GM19240 (cell line): ENCODE results near the gene IL16.

Experiments used
- DNase-seq: peaks from one replicate; pipeline ENCODE4 v3.0.0; 2011; ENCODE audit warnings: low spot score; ENCODE audit not compliant: insufficient read length

IL16 gene

DNA sequence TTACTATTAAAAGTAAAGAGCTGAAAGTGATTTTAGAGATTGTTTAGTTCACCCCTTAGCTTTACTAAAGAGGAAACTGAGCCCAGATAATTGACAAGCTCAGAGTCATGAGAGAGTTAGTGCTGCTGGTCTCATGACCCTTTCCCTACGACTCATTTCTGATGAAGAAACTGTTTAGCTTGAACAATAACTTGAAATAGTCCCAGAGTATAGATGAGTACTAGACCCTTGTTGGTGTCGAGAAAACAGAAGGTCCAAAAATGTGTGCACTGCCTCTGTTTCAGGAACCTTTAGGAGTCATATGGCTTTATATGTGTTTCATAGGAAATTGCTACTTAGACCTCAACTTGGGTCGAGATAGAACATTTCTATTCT lies 58.2 kb downstream of the IL16 start:
- no peak for DNase-seq

DNA sequence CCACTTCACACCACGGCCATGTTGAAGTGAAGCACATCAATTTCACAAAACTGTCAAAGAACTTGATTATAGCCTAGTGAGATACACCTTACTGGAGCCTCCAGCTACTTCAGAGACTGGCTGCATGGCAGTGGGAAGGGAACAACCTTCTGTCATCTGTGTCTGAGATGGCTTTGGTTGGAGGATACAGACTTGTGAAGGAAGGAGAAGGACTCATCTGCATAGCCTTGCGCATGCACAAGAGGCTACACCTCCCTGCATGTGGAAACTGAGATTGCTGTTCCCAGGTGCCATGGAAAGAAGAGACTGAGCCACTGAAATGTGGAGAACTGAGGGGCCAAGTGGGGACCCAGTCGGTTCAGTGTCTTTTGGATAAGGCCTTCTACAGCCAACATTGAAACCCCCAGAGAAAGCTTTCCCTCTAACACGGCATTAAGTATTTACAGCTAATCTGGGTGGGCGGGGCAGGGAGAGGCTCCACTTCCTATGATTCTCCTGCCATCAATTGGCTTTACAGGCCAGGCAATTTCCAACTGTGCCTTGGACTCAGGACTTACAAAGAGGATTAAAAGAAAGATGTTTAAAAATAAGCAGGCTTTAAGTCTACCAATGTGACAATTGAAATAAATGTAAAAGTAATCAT lies 58.8 kb downstream of the IL16 start:
- no peak for DNase-seq

DNA sequence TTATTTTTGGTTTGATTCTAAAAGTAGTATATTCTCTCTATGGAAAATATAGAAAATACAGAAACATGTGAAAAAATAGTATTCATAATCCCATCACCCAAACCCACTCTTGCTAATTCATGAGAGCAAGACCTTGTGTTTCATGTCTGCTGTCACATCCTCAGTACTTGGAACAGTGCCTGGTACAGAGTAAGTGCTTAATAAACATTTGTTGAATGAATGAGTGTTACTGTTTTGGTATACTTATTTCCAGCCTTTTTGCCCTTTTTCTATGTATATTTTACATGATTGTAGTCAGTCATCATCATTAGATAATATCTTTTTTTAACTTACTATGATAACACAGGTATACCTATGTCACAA lies 59.3 kb downstream of the IL16 start:
- no peak for DNase-seq

DNA sequence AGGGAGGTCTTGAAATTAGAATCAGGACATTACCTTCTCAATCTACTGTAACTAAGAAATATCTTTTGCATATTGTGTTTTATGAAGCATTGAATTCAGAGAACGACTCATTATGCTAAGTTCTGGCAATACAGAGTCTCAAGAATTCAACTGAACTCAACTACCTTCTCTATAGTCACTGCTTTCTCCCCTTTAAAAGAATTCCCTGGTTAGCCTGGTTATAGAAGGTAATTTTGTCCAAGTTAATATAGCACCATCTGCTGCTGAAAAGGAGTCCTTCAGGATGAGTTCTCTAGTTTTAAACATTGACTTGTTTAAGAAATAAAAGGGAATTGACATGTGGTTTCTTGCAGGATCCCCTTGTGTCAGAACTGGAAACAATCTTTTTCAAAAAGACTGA lies 60.2 kb downstream of the IL16 start:
- no peak for DNase-seq

DNA sequence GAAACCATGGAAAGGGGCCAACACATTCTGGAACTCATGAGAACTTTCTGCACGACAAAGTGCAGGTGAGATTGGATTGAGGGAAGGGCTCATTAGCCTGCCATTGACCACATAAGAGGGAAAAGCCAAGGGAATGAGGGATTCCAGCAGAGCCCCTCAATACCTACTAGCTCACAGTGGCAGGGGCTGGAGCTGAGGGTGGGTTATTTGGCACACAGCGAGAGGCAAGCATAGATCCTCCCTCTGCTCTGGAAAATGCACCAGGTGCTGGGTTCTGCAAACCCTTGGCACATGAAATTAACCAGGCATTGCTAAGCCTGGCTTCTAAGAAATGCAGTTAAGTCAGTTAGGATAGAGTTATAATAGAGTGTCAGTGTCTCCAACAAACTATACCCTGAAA lies 60.8 kb downstream of the IL16 start:
- DNase-seq: no peak

DNA sequence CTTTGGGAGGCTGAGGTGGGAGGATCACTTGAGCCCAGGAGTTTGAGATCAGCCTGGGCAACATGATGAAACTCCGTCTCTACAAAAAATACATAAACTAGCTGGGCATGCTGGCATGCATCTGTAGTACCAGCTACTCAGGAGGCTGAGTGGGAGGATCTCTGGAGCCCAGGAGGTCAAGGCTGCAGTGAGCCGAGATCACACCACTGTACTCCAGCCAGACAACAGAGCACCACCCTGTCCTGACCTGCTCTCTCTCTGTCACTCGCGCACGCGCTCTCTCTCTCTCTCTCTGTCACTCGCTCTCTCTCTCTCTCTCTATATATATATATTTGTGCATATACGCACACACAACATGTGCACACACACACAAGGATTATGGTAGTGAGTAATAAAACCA lies 61.8 kb downstream of the IL16 start:
- no peak for DNase-seq

DNA sequence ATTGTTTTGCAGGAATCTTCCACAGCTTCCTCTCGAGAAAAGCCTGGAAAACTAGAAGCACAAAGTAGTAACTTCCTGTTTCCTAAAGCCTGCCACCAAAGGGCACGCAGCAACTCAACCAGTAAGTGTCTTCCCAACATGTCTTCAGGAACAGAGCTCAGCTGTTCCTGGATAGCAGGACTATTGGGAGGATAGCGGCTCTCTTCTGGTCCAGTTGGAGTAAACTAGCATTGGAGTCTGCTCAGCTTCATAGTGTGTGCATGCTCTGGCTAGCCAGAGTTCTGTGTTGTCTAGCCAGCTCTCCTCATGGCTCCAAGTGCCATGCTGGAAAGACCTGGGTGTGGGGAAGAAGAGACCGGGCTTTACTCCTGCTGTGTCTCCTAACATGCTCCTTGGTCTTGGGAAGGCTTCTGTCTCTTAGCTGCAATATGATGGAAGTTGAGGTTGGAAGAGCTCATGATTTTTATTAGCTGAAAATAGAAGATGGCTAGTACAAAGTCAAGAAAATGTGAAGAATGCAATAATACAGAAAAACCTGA lies 63.1 kb downstream of the IL16 start:
- no peak for DNase-seq

DNA sequence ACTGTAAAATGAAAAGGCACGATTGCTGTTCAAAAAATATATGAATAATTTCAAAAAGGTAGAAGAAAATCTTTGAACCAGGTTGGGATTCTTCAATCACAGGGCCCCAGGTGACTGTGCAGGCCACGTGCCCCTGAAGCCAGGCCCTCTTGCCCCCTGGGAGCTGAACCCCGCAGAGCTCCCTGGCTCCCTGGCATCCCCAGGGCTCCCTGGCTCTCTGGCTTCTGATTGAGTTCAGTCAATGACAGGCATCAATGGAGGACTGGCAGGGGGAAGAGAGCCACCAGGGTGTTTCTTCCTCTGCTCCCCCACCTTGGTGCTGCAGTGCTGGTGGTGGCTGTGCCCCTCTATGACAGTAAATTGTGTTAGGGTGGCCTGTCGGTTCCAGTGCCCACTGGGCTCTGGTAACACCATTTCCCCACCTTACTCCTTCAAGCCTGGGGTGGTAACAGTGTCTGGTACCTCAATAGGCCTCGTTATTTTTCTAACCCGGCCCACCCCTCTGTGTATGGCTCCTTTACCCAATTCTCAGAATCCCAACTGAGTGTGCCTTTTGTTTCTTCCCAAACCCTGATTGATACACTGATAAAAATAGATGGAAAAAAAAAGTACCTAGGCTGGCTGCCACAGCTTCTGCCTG lies 64.6 kb downstream of the IL16 start:
- no peak for DNase-seq

DNA sequence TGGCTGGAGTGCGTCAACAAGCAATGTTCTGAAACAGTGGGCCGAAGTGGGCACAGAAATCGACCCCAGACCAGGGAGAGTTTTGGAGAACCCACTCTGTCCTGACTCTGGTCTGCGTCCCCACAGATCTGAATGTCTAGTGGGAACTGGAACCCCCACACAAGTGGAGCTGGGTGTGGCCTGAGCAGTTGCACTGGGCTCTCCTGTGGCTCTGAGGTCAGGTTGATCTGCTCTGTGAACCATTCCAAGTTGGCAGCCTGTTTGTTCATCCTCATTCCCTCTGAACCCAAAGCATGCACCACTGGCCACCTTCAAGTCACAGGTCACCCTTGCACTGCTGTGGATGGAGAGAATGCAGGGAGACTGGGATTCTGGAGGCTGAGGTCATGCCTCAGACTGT lies 66.8 kb downstream of the IL16 start:
- no peak for DNase-seq

DNA sequence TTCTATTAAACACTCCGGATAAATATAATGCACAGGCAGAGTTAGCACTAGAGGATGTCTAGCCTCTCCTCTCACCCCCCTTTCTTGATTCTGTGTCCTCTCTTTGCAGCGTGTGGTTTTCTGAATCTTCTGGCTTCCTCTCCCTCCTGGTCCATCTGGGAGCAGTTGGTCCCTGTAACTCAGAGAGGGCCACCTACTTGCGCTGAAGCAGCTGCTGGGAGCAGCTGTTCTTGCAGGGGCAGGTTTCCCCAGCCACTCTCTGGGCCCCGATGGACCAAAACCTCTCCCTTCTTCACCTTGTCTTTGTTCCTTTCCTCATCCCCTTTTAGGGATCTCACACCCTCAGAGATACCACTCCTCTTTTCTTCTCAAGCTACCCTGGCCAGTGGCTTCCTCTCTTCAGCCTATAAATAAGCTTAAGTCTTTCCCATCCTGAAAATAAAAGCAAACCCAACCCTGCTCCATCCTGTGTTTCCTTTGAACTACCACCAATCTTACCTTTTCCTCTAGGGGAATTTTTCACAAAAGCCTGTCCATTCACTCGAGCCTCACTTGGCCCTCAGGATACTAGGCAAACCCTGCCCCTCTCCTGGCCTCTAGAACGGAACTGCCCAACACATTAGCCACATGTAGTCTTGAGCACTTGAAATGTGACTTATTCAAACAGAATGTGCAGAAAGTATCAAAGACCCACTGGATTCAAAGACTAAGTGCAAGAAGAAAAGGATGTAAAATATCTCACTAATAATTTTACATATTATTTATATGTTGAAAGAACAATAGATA lies 67.6 kb downstream of the IL16 start:
- no peak for DNase-seq

DNA sequence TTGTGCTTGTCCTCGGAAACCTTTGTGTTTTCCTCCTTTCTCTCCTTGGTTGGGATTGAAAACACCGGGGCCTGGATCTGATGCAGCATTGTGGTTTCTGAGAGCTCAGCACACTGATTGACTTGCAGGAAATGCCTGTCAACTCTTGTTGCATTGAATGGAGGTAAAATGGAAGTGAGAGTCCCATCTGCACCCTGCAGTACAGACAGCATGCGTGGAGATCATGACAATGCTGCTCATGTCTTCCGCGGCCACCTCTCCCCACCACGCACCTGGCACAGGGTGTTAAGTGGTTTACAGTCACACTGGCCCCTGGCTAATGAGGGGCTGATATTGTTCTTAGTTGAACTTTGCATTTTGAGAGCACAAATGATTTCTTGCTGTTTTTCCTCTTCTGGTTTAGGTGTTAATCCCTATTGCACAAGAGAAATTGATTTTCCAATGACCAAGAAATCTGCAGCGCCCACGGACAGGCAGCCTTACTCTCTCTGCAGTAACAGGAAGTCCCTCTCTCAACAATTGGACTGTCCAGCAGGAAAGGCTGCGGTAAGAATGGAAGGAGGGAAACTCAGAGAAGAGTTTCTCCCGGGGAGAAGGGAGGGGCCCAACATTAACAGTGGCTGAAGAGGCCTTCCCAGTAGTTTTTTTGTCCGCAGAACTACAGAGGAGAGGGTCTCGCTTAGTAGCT lies 68.7 kb downstream of the IL16 start:
- no peak for DNase-seq

DNA sequence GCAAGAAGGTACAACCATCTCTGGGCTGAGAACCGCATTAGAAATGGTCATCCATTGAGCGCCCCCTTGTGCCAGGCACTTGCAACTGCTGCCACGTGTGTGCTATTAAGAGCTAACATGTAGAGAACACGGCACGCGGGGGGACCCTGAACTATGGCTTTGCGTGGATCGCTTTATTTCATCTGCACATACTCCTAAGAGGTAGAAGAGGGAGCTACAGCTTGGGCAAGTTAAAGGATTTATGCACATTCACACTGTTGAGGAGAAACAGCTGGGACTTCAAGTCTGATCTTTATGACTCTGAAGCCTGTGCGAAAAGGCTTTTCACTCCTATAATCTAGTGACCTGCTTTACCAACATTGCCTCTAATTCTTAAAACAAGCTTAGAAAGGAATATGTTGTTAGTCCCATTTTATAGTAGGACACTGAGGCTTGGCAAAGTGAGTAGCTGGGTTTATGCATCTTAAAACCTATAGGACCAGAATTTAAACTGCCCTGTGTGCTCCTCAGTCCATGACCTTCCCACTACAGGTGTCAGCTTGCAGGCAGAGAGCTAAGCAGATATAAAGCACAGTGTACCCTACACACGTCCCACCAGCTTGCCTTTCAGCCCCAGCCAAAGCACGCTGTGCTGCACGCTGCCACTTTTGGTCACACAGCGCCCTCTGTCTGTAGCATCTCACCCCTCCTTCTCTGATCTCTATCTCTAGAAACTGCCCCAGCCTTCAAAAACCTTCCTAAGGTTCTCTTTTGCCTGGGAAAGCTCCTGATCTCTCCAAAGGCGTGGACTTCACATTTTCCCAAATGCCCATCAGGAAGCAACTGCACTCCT lies 69.5 kb downstream of the IL16 start:
- peak; percentile 51 for DNase-seq

DNA sequence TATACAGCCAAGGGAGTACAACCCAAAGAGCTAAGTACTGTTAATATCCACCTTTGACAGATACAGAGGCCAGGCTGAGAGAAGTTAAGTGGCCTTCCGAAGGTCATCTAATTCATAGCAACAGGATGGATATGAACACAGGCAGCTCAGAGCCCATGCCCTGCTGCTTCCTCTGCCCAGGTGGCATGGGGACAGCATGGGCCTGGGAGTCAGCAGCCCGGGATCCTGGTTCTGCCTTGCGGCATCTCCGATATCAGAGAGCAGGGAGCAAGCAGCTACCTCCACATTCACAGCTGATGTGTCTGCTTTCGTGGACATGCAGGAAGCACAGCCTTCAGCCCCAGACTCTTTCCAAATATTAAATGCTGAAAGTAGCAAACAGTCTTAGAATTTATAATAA lies 71.7 kb downstream of the IL16 start:
- DNase-seq: no peak

DNA sequence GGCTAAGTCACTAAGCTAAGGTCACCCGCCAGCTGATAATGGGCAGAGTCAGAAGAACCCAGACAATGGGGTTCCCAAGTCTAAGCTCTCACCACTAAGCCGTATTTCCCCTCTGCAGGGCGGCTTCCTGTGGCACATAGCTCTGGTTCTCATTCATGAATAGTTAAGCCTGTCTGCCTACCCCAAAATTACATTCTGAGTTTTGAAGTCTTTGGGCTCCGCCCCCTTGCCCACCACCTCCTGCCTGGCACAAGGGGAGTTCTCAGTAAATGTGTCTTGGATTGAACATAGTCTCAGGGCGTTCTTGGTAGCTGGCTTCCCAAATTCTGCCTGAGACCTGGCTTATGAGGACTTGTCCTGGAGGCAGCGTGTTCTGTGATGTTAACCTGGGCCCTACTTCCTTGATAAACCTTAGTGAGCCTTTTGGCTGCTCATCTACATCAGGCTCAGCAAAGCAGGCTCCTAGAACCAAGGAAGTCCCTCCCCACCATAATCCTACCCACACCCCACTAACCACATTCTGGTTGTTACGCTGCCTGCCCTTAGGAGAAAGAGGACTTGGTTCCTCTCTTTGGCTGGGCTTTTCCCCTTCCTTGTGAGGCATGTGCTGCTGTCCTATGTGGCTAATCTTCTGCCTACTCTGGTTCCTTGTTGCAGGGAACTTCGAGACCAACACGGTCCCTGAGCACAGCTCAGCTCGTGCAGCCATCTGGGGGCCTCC lies 72.4 kb downstream of the IL16 start:
- no peak for DNase-seq

DNA sequence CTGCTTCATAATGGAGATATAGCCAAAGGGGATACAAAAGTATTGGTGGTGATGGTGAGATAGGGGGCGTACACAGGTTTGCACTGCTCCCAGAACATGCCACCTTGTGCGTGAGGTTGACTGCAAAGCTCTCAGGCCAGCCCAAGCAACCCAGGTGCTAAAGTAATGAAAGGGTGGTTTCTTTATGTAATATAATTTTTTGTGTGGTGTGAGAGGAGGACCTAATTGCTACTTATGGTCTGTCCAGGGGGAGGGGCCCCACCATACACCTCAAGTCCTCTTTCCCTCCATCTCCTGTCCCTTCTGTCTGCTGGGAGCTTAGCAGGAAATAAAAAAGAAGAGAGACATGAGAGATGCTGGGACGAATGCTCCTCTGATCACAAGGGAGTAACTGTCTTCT lies 73.5 kb downstream of the IL16 start:
- DNase-seq: no peak

DNA sequence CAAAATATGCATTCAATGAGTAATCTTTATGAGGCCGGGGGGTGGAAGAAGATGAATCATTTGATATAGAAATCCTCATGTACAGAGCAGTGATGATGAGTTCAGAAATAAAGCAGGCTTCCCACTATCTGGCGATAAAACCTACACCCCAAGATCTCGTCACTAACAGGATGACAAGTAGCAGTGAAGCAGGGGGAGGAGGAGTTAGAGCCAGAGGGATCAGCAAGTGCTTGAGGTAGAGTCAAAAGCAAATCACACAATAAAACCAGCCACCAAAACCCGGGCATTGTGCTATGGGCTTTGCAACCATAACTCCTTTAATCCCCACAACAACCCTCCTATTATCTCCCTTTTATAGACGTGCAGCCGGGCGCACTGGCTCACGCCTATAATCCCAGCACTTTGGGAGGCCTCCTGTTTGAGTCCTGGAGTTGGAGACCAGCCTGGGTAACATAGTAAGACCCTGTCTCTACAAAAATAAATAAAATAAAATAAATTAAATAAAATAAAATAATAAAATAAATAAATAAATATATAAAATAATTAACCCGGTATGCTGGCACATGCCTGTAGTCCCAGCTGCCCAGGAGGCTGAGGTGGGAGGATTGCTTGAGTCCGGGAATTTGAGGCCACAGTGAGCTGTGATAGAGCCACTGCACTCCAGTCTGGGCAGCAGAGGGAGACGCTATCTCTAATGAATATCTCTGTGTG lies 74.3 kb downstream of the IL16 start:
- no peak for DNase-seq

DNA sequence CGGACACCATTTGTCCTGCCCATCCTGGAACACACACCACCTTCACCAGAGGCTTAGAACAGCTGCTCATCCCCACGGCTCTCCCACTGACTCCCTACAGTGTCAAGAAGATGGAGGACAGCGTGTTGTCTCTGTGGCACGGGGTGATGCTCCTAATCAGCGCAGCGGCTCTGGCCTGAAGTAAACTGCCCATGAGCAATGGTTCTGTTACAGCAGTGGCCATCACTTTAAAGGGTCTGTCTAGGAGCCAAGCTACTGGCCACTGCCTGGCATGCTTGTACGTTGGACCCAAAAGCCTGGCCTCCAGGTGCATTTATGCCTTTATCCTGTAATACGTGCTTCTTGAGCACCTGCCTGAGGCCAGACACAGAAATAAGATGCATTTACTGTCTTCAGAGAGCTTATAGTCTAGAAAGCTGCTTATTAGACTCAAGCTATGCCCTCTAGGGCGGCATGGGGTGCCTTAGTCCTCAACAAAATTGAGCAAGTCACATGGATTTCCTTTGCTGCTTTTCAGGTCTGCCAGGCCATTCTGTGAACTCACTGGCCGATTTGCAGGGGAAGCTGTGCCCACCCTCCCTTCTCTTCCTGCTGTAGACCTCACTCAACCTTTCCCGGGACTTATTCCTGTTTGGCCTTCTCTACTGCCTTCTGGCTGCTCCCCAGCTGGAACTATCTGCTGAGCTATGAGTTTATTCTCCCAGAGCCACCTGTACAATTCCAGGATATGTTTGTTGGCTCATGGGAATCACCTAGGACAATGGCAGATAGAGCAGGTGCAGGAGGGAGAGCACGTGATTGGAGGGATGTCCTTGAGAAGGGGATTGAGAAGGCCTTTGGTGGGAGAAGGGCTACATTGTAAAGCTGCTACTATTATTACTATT lies 75.3 kb downstream of the IL16 start:
- no peak for DNase-seq

DNA sequence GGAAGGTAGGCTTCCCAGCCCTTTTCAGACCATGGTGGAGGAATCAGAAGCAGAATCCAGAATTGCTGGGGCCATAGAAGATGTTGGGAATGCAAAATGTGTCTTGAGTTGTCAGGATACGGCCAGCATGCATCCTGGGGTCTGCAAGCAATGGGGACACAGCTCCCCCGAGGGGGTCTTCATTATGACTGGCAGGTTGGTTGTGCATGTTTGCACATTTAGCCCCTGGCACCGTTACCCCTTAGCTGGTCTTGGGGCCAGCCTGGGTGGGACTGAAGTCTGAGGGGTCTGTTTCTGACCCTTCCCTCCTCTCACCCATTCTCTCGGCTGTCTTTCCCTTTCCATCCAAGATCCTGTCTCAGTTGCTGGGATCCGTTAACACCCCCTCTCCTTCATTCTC lies 76.5 kb downstream of the IL16 start:
- no peak for DNase-seq

DNA sequence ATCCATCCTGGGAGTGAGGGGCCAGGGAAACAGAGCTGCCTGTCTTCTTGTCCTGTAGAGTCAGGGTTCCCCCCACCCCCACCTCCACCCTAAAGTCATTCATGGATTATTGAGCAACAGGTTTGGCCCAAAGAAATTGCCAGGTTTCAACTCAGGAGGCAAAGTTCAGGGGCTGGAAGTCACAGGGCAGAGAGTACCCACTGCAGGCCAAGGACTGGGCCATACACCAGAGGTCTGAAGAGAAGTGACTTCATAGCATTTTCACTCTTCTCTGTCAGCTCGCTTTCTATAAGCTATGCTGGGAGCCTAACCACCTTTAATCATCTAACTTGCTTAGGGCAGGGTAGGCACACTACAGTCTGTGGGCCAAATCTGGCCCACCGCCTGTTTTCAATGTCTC lies 77.2 kb downstream of the IL16 start:
- no peak for DNase-seq
